DND-41 (cell line): Measurements from ENCODE around the gene ERC1.

ENCODE experiments used
- EZH2 ChIP-seq: IDR thresholded peaks from 3 replicates; pipeline ENCODE4 v1.6.1; 2012; ENCODE audit warnings: borderline replicate concordance, low read depth, mild to moderate bottlenecking, moderate library complexity, low read length, inconsistent platforms; ENCODE audit not compliant: severe bottlenecking
- TF ChIP-seq, protein P1 (sequence below): IDR thresholded peaks from 2 replicates; pipeline ENCODE4 v1.5.1; 2012; ENCODE audit warnings: borderline replicate concordance, low read length, moderate library complexity, mild to moderate bottlenecking; ENCODE audit not compliant: poor library complexity, severe bottlenecking; ENCODE audit errors: extremely low read depth

DNA sequence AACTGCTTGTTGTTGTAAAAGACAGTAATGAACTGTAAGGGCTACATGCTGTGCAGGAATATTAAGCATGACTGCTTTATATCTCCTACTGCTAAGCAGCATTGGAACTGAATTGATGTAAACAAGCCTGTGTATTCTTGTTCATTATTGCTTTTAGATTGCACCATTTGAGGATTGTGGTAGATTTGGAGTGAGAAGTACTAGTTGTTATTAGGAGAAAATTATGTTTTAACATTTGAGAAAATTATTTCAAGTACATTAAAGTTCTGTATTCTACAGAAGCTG, 212.7 kb downstream of the ERC1 start:
- TF ChIP-seq, protein P1, sequence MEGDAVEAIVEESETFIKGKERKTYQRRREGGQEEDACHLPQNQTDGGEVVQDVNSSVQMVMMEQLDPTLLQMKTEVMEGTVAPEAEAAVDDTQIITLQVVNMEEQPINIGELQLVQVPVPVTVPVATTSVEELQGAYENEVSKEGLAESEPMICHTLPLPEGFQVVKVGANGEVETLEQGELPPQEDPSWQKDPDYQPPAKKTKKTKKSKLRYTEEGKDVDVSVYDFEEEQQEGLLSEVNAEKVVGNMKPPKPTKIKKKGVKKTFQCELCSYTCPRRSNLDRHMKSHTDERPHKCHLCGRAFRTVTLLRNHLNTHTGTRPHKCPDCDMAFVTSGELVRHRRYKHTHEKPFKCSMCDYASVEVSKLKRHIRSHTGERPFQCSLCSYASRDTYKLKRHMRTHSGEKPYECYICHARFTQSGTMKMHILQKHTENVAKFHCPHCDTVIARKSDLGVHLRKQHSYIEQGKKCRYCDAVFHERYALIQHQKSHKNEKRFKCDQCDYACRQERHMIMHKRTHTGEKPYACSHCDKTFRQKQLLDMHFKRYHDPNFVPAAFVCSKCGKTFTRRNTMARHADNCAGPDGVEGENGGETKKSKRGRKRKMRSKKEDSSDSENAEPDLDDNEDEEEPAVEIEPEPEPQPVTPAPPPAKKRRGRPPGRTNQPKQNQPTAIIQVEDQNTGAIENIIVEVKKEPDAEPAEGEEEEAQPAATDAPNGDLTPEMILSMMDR, result no peak
- no peak for TF ChIP-seq EZH2
